H1 (cell line): ENCODE measurements around the gene RPS26. TPM values are rescaled to one million over a fixed set of nuclear protein-coding genes. Genes with fewer than 3 reads are reported as not detected.

Source experiments
- CTCF ChIA-PET: fragments of 300-600 bp; sonication (Branson Sonifier 250); formaldehyde crosslinking; loops from one replicate; lab custom pipeline; 2021; ENCODE audit not compliant: partially characterized antibody; lab: Charles Lee
- POLR2A ChIA-PET: fragments of 300-600 bp; sonication (Branson Sonifier 250); formaldehyde crosslinking; loops from one replicate; lab custom pipeline; 2021; ENCODE audit warnings: inconsistent platforms; ENCODE audit not compliant: partially characterized antibody; lab: Charles Lee
- DNase-seq, 2 experiments: peaks; one replicate each; pipeline versions ENCODE4 v3.0.0 to v3.0.0-alpha.2; 2010 to 2022; ENCODE audit warnings: low spot score in 2 of 2, low read depth in 1 of 2, mixed read lengths in 1 of 2
- FAIRE-seq: peaks from 2 replicates; lab custom pipeline; 2011; peaks lifted over from hg19 to GRCh38; lab: Jason Lieb, UNC
- H2AFZ ChIP-seq: 2 replicates; pipeline ENCODE4 v1.8.1; 2012; ENCODE audit warnings: low read length, inconsistent platforms
- H2AK5ac ChIP-seq: 2 replicates; pipeline ENCODE4 v1.6.1; 2013; ENCODE audit warnings: low read depth, low read length
- H2BK120ac ChIP-seq: replicated peaks from 2 replicates; pipeline ENCODE3; 2013; ENCODE audit warnings: low read depth, low read length, inconsistent platforms
- H2BK12ac ChIP-seq: 2 replicates; pipeline ENCODE4 v1.6.1; 2013; ENCODE audit warnings: low read depth, low read length
- H2BK15ac ChIP-seq: 2 replicates; pipeline ENCODE4 v1.6.1; 2013; ENCODE audit warnings: low read length
- H2BK20ac ChIP-seq: 2 replicates; pipeline ENCODE4 v1.6.1; 2013; ENCODE audit warnings: low read length
- H2BK5ac ChIP-seq: 2 replicates; pipeline ENCODE4 v1.6.1; 2013; ENCODE audit warnings: low read depth, low read length
- H3K14ac ChIP-seq: 2 replicates; pipeline ENCODE4 v1.6.1; 2013; ENCODE audit warnings: inconsistent platforms; ENCODE audit not compliant: insufficient read length
- H3K18ac ChIP-seq: 2 replicates; pipeline ENCODE4 v1.6.1; 2013; ENCODE audit warnings: low read length; ENCODE audit errors: extremely low read depth
- H3K23ac ChIP-seq: 2 replicates; pipeline ENCODE4 v1.6.1; 2013; ENCODE audit warnings: inconsistent platforms; ENCODE audit not compliant: insufficient read length
- H3K23me2 ChIP-seq: 2 replicates; pipeline ENCODE4 v1.6.1; 2013; ENCODE audit warnings: low read depth, low read length
- H3K27ac ChIP-seq: 2 replicates; pipeline ENCODE4 v1.6.1; 2011; ENCODE audit warnings: low read depth, low read length, inconsistent platforms
- H3K27me3 ChIP-seq, 4 experiments: replicated peaks in 1 of 4; 1 replicate in 1 of 4; 2 replicates in 3 of 4; pipeline versions ENCODE4 v1.6.1 to v1.8.1; 2011 to 2013; ENCODE audit warnings: low read length in 3 of 4, mild to moderate bottlenecking in 3 of 4, inconsistent platforms in 2 of 4, mixed read lengths in 2 of 4, moderate library complexity in 1 of 4; ENCODE audit not compliant: control insufficient read depth in 3 of 4, insufficient read depth in 3 of 4; ENCODE audit errors: extremely low read depth in 1 of 4
- H3K36me3 ChIP-seq, 4 experiments: 2 replicates each; pipeline versions ENCODE4 v1.6.1 to v1.8.1; 2011 to 2013; ENCODE audit warnings: mild to moderate bottlenecking in 4 of 4, low read length in 3 of 4, moderate library complexity in 2 of 4, control low read depth in 1 of 4, inconsistent platforms in 1 of 4; ENCODE audit not compliant: insufficient read depth in 4 of 4, control insufficient read depth in 2 of 4
- H3K4ac ChIP-seq: replicated peaks from 2 replicates; pipeline ENCODE3; 2013; ENCODE audit warnings: low read length, low read depth, mixed read lengths, inconsistent platforms; ENCODE audit not compliant: insufficient read length
- H3K4me1 ChIP-seq, 4 experiments: replicated peaks in 1 of 4; 1 replicate in 1 of 4; 2 replicates in 3 of 4; pipeline versions ENCODE4 v1.6.1 to v1.8.1; 2011 to 2013; ENCODE audit warnings: low read length in 3 of 4, inconsistent platforms in 2 of 4, mixed read lengths in 1 of 4; ENCODE audit not compliant: insufficient read depth in 4 of 4, control insufficient read depth in 3 of 4
- H3K4me2 ChIP-seq, 2 experiments: 2 replicates each; pipeline versions ENCODE4 v1.6.1 to v1.8.1; 2011 to 2013; ENCODE audit warnings: low read depth in 2 of 2, low read length in 2 of 2, control low read depth in 1 of 2, inconsistent platforms in 1 of 2, mild to moderate bottlenecking in 1 of 2; ENCODE audit not compliant: insufficient read depth in 1 of 2
- H3K4me3 ChIP-seq, 4 experiments: fragments of 200-600, 300-600 bp in 1 of 4; sonication (generic), shearing (Covaris generic), sonication (Bioruptor Twin) in 1 of 4; 2 replicates each; pipeline versions ENCODE4 v1.5.1 to v1.8.1; 2011 to 2016; ENCODE audit warnings: low read length in 4 of 4, low read depth in 3 of 4, control low read depth in 2 of 4, inconsistent platforms in 2 of 4, mild to moderate bottlenecking in 2 of 4, mixed read lengths in 1 of 4, moderate library complexity in 1 of 4; ENCODE audit not compliant: insufficient read depth in 2 of 4; ENCODE audit errors: extremely low read depth in 1 of 4
- H3K56ac ChIP-seq: replicated peaks from 2 replicates; pipeline ENCODE3; 2013; ENCODE audit warnings: low read depth, mild to moderate bottlenecking, mixed read lengths, low read length, inconsistent platforms; ENCODE audit not compliant: insufficient read length
- H3K79me1 ChIP-seq: 2 replicates; pipeline ENCODE4 v1.6.1; 2013; ENCODE audit warnings: low read depth, low read length, control low read depth
- H3K79me2 ChIP-seq, 2 experiments: 2 replicates each; pipeline versions ENCODE4 v1.6.1 to v1.8.1; 2012 to 2013; ENCODE audit warnings: low read length in 2 of 2, mild to moderate bottlenecking in 2 of 2, inconsistent platforms in 1 of 2; ENCODE audit not compliant: insufficient read depth in 2 of 2, control insufficient read depth in 1 of 2
- H3K9ac ChIP-seq, 4 experiments: replicated peaks in 1 of 4; 1 replicate in 1 of 4; 2 replicates in 3 of 4; pipeline versions ENCODE4 v1.6.1 to v1.8.1; 2011 to 2013; ENCODE audit warnings: low read depth in 3 of 4, low read length in 3 of 4, control low read depth in 2 of 4, mild to moderate bottlenecking in 2 of 4, moderate library complexity in 2 of 4, inconsistent platforms in 1 of 4; ENCODE audit errors: extremely low read depth in 1 of 4
- H3K9me3 ChIP-seq, 2 experiments: 2 replicates each; pipeline versions ENCODE4 v1.6.1 to v1.8.1; 2012 to 2013; ENCODE audit warnings: mild to moderate bottlenecking in 2 of 2, moderate library complexity in 2 of 2, control low read depth in 1 of 2, inconsistent platforms in 1 of 2, low read depth in 1 of 2, low read length in 1 of 2, mixed read lengths in 1 of 2; ENCODE audit not compliant: insufficient read depth in 2 of 2
- H4K20me1 ChIP-seq, 2 experiments: replicated peaks in 1 of 2; 2 replicates each; pipeline versions ENCODE3 to v1.8.1; 2011 to 2013; ENCODE audit warnings: inconsistent platforms in 2 of 2, low read length in 2 of 2, mild to moderate bottlenecking in 1 of 2; ENCODE audit not compliant: insufficient read depth in 2 of 2, control insufficient read depth in 1 of 2
- H4K5ac ChIP-seq: 2 replicates; pipeline ENCODE4 v1.6.1; 2013; ENCODE audit warnings: low read length, low read depth, mixed read lengths, inconsistent platforms; ENCODE audit not compliant: insufficient read length
- H4K8ac ChIP-seq: 2 replicates; pipeline ENCODE4 v1.8.0; 2013; ENCODE audit warnings: mild to moderate bottlenecking, moderate library complexity, low read length, inconsistent platforms; ENCODE audit not compliant: insufficient read depth; ENCODE audit errors: extremely low read depth
- H4K91ac ChIP-seq: replicated peaks from 2 replicates; pipeline ENCODE3; 2013; ENCODE audit warnings: low read length, mixed read lengths, inconsistent platforms; ENCODE audit not compliant: insufficient read length
- CBX8 ChIP-seq: fragments of 300-800, 300-1000 bp; sonication (generic); IDR thresholded peaks from 2 replicates; pipeline ENCODE4 v1.7.1; 2016; ENCODE audit warnings: low read depth, low read length, borderline replicate concordance
- CHD1 ChIP-seq: IDR thresholded peaks from 2 replicates; pipeline ENCODE4 v1.6.1; 2012; ENCODE audit warnings: low read depth, low read length, improper control_type of control experiment
- CREB1 ChIP-seq: IDR thresholded peaks from 2 replicates; pipeline ENCODE4 v1.6.1; 2012; ENCODE audit warnings: inconsistent platforms
- EP300 ChIP-seq, 2 experiments: IDR thresholded peaks; 1 replicate in 1 of 2; 2 replicates in 1 of 2; pipeline ENCODE4 v1.6.1; 2011 to 2012; ENCODE audit warnings: low read depth in 2 of 2, low read length in 2 of 2, mild to moderate bottlenecking in 2 of 2, borderline replicate concordance in 1 of 2, inconsistent platforms in 1 of 2, moderate library complexity in 1 of 2
- GTF2F1 ChIP-seq: IDR thresholded peaks from 2 replicates; pipeline ENCODE4 v1.6.1; 2012; ENCODE audit warnings: low read depth, low read length, improper control_type of control experiment, borderline replicate concordance
- JUN ChIP-seq: IDR thresholded peaks from 2 replicates; pipeline ENCODE4 v1.6.1; 2011; ENCODE audit warnings: low read depth, mild to moderate bottlenecking, improper control_type of control experiment, low read length
- JUND ChIP-seq: IDR thresholded peaks from 2 replicates; pipeline ENCODE4 v1.6.1; 2011; ENCODE audit warnings: mild to moderate bottlenecking, improper control_type of control experiment, low read length
- KDM5A ChIP-seq: fragments of 200-600 bp; IDR thresholded peaks from 2 replicates; pipeline ENCODE4 v1.7.1; 2012; ENCODE audit warnings: mild to moderate bottlenecking, low read length, inconsistent platforms, mixed read lengths
- MAFK ChIP-seq: IDR thresholded peaks from 2 replicates; pipeline ENCODE4 v1.6.1; 2012; ENCODE audit warnings: low read depth, mild to moderate bottlenecking, improper control_type of control experiment, low read length
- PHF8 ChIP-seq: fragments of 200-600 bp; sonication (generic); conservative IDR thresholded peaks from 2 replicates; pipeline ENCODE4 v1.7.1; 2012; ENCODE audit warnings: low read depth, mild to moderate bottlenecking, inconsistent platforms, low read length, moderate library complexity
- SP2 ChIP-seq: IDR thresholded peaks from 2 replicates; pipeline ENCODE4 v1.6.1; 2012; ENCODE audit warnings: mild to moderate bottlenecking, low read length, inconsistent platforms
- TBP ChIP-seq: IDR thresholded peaks from 2 replicates; pipeline ENCODE4 v1.6.1; 2011; ENCODE audit warnings: low read depth, low read length, improper control_type of control experiment
- WGBS, 2 experiments: shearing (Covaris generic) in 1 of 2; methylation state at CpG; one replicate each; pipeline versions ENCODE4 v1.1.6 to v1.1.7; 2013 to 2015; ENCODE audit warnings: low lambda C conversion rate in 2 of 2, mixed read lengths in 2 of 2, inconsistent platforms in 1 of 2, low coverage in 1 of 2, missing lambda C conversion rate in 1 of 2; ENCODE audit not compliant: insufficient replicate concordance in 2 of 2, insufficient coverage in 1 of 2, insufficient read length in 1 of 2; ENCODE audit errors: extremely low coverage in 1 of 2, missing lambda C conversion rate in 1 of 2; 5-methylcytosine and 5-hydroxymethylcytosine counted together
- polyA plus RNA-seq, 7 experiments: library from polyadenylated mRNA; depleted of rRNA in 3 of 7; stranded (reverse) in 5 of 7; unstranded in 2 of 7; fragments of >200 nt in 5 of 7; fragments of 200-250 nt in 2 of 7; gene quantifications; 1 replicate in 5 of 7; 2 replicates in 1 of 7; 4 replicates in 1 of 7; pipeline versions ENCODE4 v1.2.1 to v1.2.3, GENCODE V29; 2011 to 2013; ENCODE audit warnings: missing spikeins in 2 of 7, mixed read lengths in 2 of 7
- total RNA-seq: library from RNA; stranded (reverse); fragmentation: NEBNext Ultra II Directional; extraction: Animal tissue kit (Norgen Biotek cat#: 25700); gene quantifications from 2 replicates; pipeline ENCODE4 v1.2.1, GENCODE V29; 2021
- TF ChIP-seq, protein P1 (sequence below): IDR thresholded peaks from 2 replicates; pipeline ENCODE4 v1.6.1; 2011; ENCODE audit warnings: low read depth, mild to moderate bottlenecking, low read length; ENCODE audit not compliant: insufficient read depth

The RPS26 gene
- total and polyA plus RNA-seq, 2 of the 8 experiments (the other 6 are each of a cell fraction or from before 2014, with no cell fraction given), result 53.4 to 1,922 TPM

DNA sequence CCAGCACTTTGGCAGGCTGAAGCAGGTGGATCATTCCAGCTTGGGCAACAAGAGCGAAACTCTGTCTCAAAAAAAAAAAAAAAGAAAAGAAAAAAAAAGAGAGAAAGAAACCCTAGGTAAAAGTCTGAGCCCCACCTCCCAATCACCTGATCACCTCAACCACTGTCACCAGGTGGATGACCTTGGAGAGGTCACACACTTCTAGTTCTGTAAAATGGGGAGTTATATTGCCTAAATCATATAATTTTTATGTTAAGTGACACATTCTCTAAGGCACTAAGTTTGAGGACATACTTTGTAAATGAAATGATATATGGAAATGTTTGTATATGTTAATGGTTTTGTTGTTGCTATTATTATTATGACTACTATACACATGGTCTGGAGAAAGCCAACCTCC, 36.7 kb downstream of the RPS26 start:
- Histone ChIP-seq H2BK12ac (no peak overlapping the region), H3K4me1 (peaks cover 3 to 17% (median 11%) of the 10 kb centered on the region in 4 experiments), H4K91ac (no peak overlapping the region), H3K79me1 (peaks cover 6% of the 10 kb centered on the region; the same call in 1 of the 2 replicates), H4K8ac (no peak overlapping the region), H3K14ac (no peak overlapping the region), H4K5ac (no peak overlapping the region), H3K27ac (no peak overlapping the region), H3K23ac (no peak overlapping the region), H2AK5ac (no peak overlapping the region), H2BK5ac (no peak overlapping the region), H2AFZ (0 out of 2 replicates have a peak overlapping the region, but pooled peaks have one; percentile 36), H3K4me3 (peak overlapping the region in 2 of 4 experiments; percentile 74 to 89; a peak in 4 of 8 replicates), H4K20me1 (peaks cover 2 to 6% of the 10 kb centered on the region in 2 experiments), H3K4ac (no peak overlapping the region), H3K9me3 (no peaks in the 10 kb centered on the region; a peak in 1 of 4 replicates), H3K23me2 (peaks cover 7% of the 10 kb centered on the region; the same call in 1 of the 2 replicates), H3K9ac (no peak overlapping the region), H3K4me2 (peak overlapping the region; percentile 62 to 97), H3K36me3 (no peaks in the 10 kb centered on the region; a peak in 1 of 8 replicates), H3K79me2 (peaks cover 0 to 23% of the 10 kb centered on the region in 2 experiments; a peak in 2 of 4 replicates), H3K27me3 (no peaks in the 10 kb centered on the region), H2BK15ac (no peak overlapping the region), H2BK20ac (no peak overlapping the region), H2BK120ac (no peak overlapping the region), H3K56ac (no peak overlapping the region), H3K18ac (no peak overlapping the region)
- FAIRE-seq, result no peak
- DNase-seq, result no peak
- CTCF ChIA-PET, result interaction anchor here (0.6 to 1.7 kb wide), 10 partner anchors 10 to 361 kb away, joined by 3 to 6 read pairs (median 4); partner anchors contain the start of gene PA2G4
- TF ChIP-seq MAFK (no peak), CHD1 (no peak), PHF8 (no peak), JUND (no peak), EP300 (IDR thresholded peaks at IDR 0.05; ENCODE audit: borderline replicate concordance in 1 of 2, low read depth in 2 of 2, low read length in 2 of 2) (no peak), TBP (no peak), KDM5A (no peak), CBX8 (no peak), CREB1 (no peak), GTF2F1 (no peak), SP2 (no peak), JUN (no peak)
- TF ChIP-seq, protein P1, sequence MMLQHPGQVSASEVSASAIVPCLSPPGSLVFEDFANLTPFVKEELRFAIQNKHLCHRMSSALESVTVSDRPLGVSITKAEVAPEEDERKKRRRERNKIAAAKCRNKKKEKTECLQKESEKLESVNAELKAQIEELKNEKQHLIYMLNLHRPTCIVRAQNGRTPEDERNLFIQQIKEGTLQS, result no peak
- POLR2A ChIA-PET, result interaction anchor here (1.2 to 8.9 kb wide), 15 partner anchors 12 to 340 kb away, joined by 3 to 112 read pairs (median 6); partner anchors contain the start of genes ESYT1, MYL6, PA2G4 and RPL41
- 80% methylated on average over 1 of the region's 1 CpG; no CpG with 5 or more reads in 1 of the 2 experiments for WGBS, 2 experiments
